G401.6 (cell line): ENCODE measurements around the gene ZNF280D.

Source experiments
- FAIRE-seq: peaks from 2 replicates; lab custom pipeline; 2012; peaks lifted over from hg19 to GRCh38; lab: Jason Lieb, UNC

The ZNF280D gene

DNA sequence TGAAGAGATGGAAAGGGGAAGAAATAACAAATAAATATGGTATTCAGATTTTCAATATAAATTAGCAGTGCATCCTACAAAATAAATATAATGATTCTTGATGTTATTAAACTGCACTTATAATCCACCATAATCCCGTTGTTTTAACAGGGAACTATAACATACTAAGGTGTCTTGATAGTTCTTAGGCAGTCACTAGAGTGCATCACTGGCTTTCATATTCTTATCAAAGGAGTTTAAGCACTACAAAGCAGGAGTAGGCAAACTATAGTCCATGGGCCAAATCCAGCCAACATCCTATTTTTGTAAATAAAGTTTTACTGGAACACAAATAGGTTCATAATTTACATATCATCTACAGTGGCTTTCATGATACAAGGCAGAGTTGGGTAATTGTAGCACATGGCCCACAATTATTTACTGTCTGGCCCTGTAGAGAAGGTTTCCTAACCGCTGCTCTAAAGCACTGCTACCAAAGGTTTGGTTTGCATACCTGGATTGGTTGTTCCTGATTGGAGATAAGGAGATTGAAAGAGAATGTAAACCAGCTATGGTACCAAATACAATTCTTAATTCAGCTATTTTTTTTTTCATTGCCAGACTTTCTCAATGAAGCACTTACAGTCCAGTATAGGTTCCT, 104.3 kb downstream of the ZNF280D start:
- no peak for FAIRE-seq

DNA sequence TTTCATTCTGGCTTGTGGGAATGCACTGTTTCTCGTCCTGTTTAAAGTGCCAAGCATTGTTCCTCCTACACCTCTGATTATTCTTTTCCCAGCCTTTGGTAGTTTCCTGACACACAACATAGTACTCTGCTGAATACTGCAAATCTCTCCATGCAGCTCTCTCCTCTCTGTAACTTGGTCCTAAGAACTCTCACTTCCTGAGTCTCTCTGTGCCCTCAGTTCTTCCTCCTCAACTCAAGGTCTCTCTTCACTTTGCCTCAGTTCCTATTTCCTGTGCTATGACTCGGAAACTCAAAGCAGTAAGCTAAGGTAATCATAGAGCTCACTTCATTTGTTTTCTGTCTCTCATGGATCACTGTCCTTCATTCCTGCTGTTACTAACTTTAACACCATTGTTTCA, 113.4 kb downstream of the ZNF280D start:
- no peak for FAIRE-seq

DNA sequence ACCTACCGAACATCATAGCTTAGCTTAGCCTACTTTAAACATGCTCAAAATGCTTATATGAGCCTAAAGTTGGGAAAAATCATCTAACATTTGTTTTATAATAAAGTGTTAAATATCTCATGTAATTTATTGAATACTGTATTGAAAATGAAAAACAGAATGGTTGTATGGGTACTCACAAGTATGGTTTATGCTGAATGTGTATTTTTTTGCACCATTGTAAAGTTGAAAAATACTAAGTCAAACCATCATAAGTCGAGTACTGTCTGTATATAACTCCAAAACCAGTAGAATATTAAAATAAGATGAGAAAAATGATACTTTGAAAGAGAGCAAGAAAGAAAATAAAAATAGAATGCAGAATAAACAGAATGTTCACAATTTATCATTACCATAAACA, 115.7 kb downstream of the ZNF280D start:
- FAIRE-seq: no peak

DNA sequence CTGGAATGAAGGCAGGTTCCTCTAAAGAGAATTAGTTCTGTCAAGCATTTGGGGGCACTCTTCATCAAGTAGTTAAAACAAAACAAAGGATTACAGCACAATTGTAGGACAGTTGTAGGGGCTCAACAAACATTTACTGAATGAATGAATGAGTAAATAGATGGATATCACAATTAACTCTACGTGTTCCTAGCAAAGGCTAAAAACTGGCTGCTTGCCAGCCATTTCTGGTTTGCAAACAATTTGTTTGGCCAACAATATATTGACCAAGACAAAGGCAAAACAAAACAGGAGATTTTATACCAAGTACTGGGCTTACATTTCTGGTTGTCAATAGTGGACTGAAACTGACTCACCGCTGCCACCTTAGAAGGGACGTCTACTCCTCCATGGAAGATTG, 116.8 kb downstream of the ZNF280D start:
- FAIRE-seq: no peak

DNA sequence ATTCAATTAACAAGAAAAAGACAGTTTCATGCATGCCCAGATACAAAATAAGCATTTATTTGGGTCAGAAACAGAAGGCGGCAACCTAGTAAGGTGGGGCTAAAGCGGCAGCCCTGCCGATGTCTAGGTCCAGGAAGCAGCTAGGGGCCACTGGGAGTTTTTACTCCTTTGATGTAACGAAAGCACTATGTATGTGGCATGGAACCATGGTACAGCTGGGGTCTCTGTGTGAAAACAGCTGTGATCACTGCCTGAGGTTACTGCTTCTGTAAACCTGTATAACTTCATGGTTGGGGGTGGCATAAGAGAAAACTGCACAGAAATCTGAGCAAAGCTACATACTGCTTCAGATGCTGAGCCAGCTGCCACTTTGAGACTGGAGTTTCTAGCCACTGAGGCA, 119.5 kb downstream of the ZNF280D start:
- FAIRE-seq: no peak

DNA sequence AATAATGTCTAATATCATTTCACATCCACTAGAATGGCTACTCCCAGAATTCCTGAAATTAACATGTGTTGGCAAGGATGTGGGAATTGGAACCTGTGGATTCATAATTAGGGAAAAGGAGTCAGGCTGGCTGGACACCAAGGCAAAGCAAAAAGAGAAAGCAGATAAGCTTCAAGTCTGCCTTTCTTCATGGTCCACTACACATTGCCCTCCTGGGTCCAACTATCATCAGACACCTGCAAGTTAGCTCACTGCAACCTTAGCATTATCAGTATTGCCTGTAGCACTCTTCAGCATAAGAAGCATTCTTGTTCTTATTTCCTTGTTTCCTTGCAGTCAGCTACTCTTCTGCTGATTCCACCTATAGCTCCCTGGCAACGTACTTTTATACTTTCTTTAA, 124.3 kb downstream of the ZNF280D start:
- no peak for FAIRE-seq

DNA sequence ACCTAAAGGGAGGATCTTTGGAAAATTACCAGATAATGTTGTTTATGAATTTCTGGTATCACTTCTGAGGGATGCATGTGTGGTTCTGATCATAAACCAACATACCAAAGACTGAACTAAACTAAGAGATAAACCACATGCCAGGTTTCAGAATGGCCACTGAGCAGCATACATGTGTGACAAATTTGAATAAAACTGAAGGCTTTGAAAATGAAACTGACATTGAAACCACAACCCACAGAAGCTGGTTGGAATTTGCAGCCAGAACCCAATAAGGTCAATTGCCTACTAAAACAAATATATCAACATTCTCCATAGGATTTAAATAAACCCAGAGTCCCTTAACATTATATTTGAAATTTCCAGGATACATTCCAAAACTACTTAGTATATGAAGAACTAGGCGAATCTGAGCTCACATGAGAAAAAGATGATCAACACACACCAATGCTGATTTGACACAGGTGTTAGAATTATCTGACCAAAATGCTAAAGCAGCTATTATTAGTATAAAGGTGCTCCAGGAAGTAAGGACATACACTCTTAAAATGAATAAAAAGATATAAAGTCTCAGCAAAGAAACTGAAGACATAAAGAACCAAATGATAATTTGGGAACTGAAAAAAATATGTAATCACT, 125.0 kb downstream of the ZNF280D start:
- FAIRE-seq: no peak

DNA sequence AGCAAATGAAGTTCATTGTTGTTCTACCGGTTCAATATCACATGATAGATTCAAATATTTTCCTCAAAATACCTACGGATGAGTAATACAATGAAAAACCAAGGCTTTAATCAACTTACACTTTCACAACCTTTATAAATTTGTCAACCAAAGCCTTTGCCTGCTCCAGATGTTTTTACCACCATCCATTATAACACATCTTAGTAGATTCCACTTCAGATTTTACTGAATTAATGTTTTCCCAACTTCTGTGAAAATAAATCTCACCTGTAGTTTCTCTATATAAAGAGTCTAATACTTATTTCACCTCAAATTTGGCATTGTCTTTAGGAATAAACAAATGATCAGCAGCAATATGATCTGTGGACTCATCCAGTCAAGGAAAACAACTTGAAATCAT, 131.1 kb downstream of the ZNF280D start:
- no peak for FAIRE-seq

DNA sequence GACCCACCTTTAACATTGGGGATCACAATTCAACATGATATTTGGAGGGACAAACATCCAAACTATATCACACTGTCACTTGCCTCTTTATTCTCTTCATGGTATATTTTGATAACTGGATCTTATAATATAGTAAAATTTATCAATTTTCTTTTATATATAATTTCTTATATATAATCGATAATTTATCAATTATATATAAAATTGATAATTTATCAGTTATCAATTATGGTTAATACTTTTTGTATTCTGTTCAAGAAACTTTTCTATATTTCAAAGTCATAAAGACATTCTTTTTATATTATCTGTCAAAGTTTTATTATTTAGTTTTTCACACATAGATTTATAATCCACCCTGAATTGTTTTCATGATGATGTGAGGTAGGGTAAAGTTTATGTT, 132.9 kb downstream of the ZNF280D start:
- peak; percentile 90 for FAIRE-seq

DNA sequence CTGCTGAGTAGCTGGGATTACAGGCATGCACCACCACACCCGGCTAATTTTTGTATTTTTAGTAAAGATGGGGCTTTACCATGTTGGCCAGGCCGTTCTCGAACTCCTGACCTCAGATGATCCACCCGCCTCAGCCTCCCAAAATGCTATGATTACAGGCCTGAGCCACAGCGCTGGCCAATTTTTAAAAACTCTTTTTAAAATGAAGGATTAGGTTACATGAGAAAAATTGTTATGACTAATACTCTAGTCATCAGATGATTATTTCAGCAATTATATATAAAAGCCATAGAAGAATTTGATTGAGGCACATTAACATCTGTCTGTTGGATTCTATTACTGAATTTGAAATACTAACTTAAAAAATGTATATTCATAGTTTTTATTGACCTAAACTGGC, 134.3 kb downstream of the ZNF280D start:
- FAIRE-seq: no peak

DNA sequence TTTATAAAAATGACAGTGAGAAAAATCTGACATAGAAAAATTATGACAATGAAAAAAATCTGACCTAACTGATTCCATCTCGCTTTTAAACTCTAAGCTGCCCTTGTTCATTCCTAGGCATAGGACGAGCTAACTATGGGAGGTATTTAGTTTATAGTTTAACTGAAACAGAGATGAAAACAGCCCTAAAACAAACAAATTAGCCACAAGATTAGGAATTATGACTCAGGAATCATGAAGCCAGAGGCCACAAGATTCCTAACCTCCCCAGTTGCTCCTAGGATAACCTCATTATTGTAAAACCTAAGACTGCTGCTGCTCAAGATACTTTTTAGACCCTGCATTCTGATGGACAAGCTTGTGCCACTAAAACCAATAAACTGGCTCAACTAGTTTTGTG, 145.6 kb downstream of the ZNF280D start:
- no peak for FAIRE-seq

DNA sequence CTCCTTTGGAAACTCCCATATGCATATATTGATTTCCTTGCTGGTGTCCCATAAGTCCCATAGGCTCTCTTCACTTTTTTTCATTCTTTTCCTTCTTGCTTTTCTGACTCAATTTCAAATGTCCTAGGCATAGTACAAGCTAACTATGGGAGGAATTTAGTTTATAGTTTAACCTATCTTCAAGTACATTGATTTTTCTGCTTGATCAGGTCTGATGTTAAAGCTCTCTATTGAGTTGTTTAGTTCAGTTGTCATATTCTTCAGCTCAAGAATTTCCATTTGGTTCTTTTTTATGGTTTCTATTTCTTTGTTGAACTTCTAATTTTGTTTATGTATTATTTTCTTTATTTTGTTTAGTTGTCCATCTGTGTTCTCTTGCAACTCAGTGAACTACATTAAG, 147.1 kb downstream of the ZNF280D start:
- peak; percentile 37 for FAIRE-seq

DNA sequence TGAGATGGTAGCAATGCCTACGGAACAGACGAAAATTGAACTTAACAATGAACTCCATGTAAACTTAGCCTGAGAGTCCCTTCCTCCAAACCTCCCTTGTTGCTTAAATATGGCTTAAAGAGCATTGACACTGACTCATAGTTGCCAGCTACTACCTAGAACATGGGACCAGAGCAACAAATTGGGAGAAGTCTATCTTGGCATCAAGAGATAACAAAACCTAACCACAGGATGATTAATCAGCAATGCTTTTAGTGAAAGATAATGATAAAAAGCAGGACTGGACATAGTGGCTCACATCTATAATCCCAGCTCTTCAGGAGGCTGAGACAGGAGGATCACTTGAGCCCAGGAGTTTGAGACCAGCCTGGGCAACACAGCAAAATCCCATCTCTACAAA, 150.5 kb downstream of the ZNF280D start:
- FAIRE-seq: no peak
